Measurements from ENCODE around the gene PPFIA1.

PPFIA1 gene

DNA sequence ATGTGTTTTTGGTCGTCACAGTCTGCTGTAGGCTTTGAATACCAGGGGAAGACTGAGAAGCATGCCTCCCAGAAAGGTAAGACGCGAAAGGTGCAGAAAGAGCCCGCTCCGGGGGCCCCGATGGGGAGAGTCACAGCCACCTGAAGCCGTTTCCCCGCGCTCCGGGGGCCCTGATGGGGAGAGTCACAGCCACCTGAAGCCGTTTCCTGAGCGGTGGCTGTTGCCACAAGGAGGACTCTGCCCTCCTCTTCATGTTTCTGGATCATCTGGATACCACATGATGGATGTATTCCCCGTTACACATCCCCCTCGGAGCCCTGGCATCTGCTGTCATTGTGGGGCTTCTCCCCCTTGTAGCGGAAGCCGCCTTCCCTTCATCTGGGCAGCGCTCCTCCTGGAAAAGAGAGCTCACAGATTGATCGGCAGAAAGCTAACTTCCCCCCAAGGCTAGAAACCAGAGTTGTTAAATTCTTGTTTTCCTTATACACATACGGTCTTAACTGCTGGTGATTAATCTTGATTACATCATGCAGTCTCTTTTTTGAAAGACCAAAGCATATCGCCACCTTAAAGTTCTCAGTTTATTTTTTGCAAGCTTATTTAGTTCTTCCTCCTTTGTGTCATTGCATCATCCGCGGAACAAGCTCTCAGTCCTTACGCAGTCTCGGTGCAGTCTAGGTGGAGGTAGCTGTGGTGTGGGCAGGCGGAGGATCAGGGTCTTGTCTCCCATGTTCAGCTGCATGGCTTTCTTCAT, 145.3 kb downstream of the PPFIA1 start:
- H3K9ac ChIP-seq (ENCODE audit: low read depth in 1 of 2, low read length in 2 of 2), result no peak overlapping the region
- H3K4me3 ChIP-seq (ENCODE audit: low read depth in 1 of 2, low read length in 2 of 2), result no peak overlapping the region
- no peaks in the 10 kb centered on the region for H3K27me3 ChIP-seq (ENCODE audit: control insufficient read depth in 1 of 2, insufficient read depth in 2 of 2, low read length in 2 of 2)
- H3K36me3 ChIP-seq (ENCODE audit: control insufficient read depth in 1 of 2, insufficient read depth in 2 of 2, low read length in 2 of 2), result peaks cover 40 to 84% of the 10 kb centered on the region in 2 donors
- no peaks in the 10 kb centered on the region for H3K4me1 ChIP-seq (ENCODE audit: control insufficient read depth in 1 of 2, insufficient read depth in 2 of 2, low read length in 2 of 2)
- no peaks in the 10 kb centered on the region for H3K9me3 ChIP-seq (ENCODE audit: control insufficient read depth in 1 of 2, low read length in 2 of 2)
- H3K27ac ChIP-seq (ENCODE audit: low read depth, low read length), result no peak overlapping the region

DNA sequence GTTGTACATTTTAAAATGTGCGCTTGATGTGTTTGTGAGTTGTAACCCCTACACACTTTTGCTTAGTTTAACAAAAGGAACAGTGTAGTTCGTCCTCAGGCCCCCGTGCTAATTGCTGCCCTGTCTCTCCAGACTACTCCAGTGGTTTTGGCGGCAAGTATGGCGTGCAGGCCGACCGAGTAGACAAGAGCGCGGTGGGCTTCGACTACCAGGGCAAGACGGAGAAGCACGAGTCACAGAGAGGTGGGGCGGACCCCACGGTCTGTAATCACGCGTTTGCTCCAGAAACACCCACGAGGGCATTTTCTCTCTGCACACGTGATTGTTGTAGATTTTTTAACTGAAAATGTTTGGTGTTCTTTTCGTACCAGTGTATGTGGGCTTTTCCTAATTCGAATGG, 146.4 kb downstream of the PPFIA1 start:
- Histone ChIP-seq H3K27me3 (ENCODE audit: control insufficient read depth in 1 of 2, insufficient read depth in 2 of 2, low read length in 2 of 2) (no peaks in the 10 kb centered on the region), H3K4me3 (ENCODE audit: low read depth in 1 of 2, low read length in 2 of 2) (no peak overlapping the region), H3K36me3 (ENCODE audit: control insufficient read depth in 1 of 2, insufficient read depth in 2 of 2, low read length in 2 of 2) (peaks cover 46 to 84% of the 10 kb centered on the region in 2 donors), H3K9me3 (ENCODE audit: control insufficient read depth in 1 of 2, low read length in 2 of 2) (no peaks in the 10 kb centered on the region), H3K9ac (ENCODE audit: low read depth in 1 of 2, low read length in 2 of 2) (no peak overlapping the region), H3K4me1 (ENCODE audit: control insufficient read depth in 1 of 2, insufficient read depth in 2 of 2, low read length in 2 of 2) (no peaks in the 10 kb centered on the region), H3K27ac (ENCODE audit: low read depth, low read length) (no peak overlapping the region)

DNA sequence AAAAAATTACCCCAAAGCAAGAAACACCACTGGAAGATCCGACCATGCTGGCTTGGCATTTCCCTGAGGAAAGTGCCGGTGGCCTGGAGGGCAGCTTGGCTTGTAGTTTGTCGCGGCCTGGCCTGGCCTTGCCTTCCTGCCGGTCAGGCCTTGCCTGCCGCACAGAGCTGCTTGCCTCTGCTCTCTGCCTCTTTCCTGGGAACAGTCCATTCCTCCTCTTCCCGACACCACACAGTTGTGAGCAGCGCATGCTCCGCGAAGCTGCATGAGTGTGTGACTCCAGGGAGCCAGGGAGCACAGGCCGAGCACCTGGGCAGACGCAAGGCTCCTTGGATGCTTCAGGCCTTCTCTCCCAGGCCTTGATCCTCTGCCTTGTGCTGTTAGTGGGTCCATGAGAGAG, 147.6 kb downstream of the PPFIA1 start:
- Histone ChIP-seq H3K4me1 (ENCODE audit: control insufficient read depth in 1 of 2, insufficient read depth in 2 of 2, low read length in 2 of 2) (no peaks in the 10 kb centered on the region), H3K27me3 (ENCODE audit: control insufficient read depth in 1 of 2, insufficient read depth in 2 of 2, low read length in 2 of 2) (no peaks in the 10 kb centered on the region), H3K27ac (ENCODE audit: low read depth, low read length) (no peak overlapping the region), H3K9ac (ENCODE audit: low read depth in 1 of 2, low read length in 2 of 2) (no peak overlapping the region), H3K9me3 (ENCODE audit: control insufficient read depth in 1 of 2, low read length in 2 of 2) (no peaks in the 10 kb centered on the region), H3K36me3 (ENCODE audit: control insufficient read depth in 1 of 2, insufficient read depth in 2 of 2, low read length in 2 of 2) (peaks cover 51 to 85% of the 10 kb centered on the region in 2 donors), H3K4me3 (ENCODE audit: low read depth in 1 of 2, low read length in 2 of 2) (no peak overlapping the region)

DNA sequence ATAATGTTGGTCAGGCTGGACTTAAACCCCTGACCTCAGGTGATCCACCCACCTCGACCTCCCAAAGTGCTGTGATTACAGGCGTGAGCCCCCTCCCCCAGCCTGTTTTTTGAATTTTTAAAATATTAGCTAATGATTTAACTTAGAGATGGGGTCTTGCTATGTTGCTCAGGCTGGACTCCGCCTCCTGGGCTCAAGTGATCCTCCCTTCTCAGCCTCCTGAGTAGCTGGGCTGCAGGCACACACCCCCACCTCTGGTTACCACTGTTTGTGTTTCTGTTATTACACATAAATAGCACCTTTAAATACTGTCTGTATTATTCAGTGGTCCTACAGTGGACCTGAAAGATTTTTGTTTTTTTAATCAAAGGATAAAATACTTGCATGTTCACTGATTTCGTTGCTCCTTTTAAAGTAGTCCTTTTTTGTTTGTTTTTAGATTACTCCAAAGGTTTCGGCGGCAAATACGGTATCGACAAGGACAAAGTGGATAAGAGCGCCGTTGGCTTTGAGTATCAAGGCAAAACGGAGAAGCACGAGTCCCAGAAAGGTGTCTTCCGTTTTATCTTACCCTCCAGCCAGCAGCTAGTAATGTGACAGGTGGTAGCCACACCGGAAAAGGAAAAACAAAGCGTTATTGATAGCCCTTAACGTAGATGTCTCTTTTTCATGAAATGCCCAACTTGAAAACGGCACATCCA, 149.0 kb downstream of the PPFIA1 start:
- H3K27me3 ChIP-seq (ENCODE audit: control insufficient read depth in 1 of 2, insufficient read depth in 2 of 2, low read length in 2 of 2), result peaks cover 0 to 3% of the 10 kb centered on the region in 2 donors
- no peak overlapping the region for H3K4me3 ChIP-seq (ENCODE audit: low read depth in 1 of 2, low read length in 2 of 2)
- no peak overlapping the region for H3K27ac ChIP-seq (ENCODE audit: low read depth, low read length)
- peaks cover 0 to 3% of the 10 kb centered on the region in 2 donors for H3K4me1 ChIP-seq (ENCODE audit: control insufficient read depth in 1 of 2, insufficient read depth in 2 of 2, low read length in 2 of 2)
- H3K9ac ChIP-seq (ENCODE audit: low read depth in 1 of 2, low read length in 2 of 2), result no peak overlapping the region
- no peaks in the 10 kb centered on the region for H3K9me3 ChIP-seq (ENCODE audit: control insufficient read depth in 1 of 2, low read length in 2 of 2)
- H3K36me3 ChIP-seq (ENCODE audit: control insufficient read depth in 1 of 2, insufficient read depth in 2 of 2, low read length in 2 of 2), result peaks cover 48 to 88% of the 10 kb centered on the region in 2 donors

DNA sequence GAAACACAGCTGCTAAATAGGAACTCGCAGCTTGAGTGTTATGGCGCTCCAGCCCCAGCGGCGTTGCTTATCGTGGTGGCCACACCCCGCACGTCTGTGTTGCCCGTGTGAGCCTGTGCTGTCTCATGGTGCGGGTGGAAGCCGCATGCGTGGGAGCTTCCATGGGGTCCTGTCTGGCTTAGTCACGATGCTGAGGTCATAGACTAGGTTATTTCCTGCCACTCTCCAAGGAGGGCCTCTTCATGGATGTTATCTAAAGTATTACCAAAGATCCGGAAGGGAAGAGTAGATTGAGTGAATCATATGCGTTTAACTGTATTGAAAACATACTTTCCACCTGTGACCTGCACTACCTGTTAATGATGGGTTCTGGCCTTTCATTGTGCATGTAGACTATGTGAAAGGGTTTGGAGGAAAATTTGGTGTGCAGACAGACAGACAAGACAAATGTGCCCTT, 149.5 kb downstream of the PPFIA1 start:
- peaks cover 0 to 3% of the 10 kb centered on the region in 2 donors for H3K4me1 ChIP-seq (ENCODE audit: control insufficient read depth in 1 of 2, insufficient read depth in 2 of 2, low read length in 2 of 2)
- no peak overlapping the region for H3K27ac ChIP-seq (ENCODE audit: low read depth, low read length)
- H3K4me3 ChIP-seq (ENCODE audit: low read depth in 1 of 2, low read length in 2 of 2), result no peak overlapping the region
- H3K27me3 ChIP-seq (ENCODE audit: control insufficient read depth in 1 of 2, insufficient read depth in 2 of 2, low read length in 2 of 2), result peaks cover 0 to 6% of the 10 kb centered on the region in 2 donors
- no peak overlapping the region for H3K9ac ChIP-seq (ENCODE audit: low read depth in 1 of 2, low read length in 2 of 2)
- H3K36me3 ChIP-seq (ENCODE audit: control insufficient read depth in 1 of 2, insufficient read depth in 2 of 2, low read length in 2 of 2), result peaks cover 46 to 88% of the 10 kb centered on the region in 2 donors
- no peaks in the 10 kb centered on the region for H3K9me3 ChIP-seq (ENCODE audit: control insufficient read depth in 1 of 2, low read length in 2 of 2)

DNA sequence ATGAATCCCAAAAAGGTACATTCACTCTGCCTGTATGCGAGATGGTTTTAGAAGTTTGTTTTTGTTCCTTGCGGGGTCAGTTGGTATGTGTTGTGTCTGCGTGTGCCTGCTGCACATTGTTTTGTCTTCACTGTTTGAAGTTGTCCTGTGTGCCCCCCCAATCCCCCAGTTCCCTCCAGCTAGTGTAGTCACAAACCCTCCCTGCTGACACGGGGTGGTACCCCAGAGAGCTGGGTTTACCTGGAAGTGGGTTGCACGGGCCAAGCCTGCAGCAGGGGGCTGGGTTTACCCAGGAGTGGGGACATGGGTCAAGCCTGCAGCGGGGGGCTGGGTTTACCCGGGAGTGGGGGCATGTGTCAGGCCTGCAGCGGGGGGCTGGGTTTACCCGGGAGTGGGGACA, 150.0 kb downstream of the PPFIA1 start:
- Histone ChIP-seq H3K9me3 (ENCODE audit: control insufficient read depth in 1 of 2, low read length in 2 of 2) (no peaks in the 10 kb centered on the region), H3K9ac (ENCODE audit: low read depth in 1 of 2, low read length in 2 of 2) (no peak overlapping the region), H3K4me1 (ENCODE audit: control insufficient read depth in 1 of 2, insufficient read depth in 2 of 2, low read length in 2 of 2) (peaks cover 0 to 3% of the 10 kb centered on the region in 2 donors), H3K27ac (ENCODE audit: low read depth, low read length) (no peak overlapping the region), H3K4me3 (ENCODE audit: low read depth in 1 of 2, low read length in 2 of 2) (no peak overlapping the region), H3K27me3 (ENCODE audit: control insufficient read depth in 1 of 2, insufficient read depth in 2 of 2, low read length in 2 of 2) (peaks cover 0 to 8% of the 10 kb centered on the region in 2 donors), H3K36me3 (ENCODE audit: control insufficient read depth in 1 of 2, insufficient read depth in 2 of 2, low read length in 2 of 2) (peaks cover 46 to 88% of the 10 kb centered on the region in 2 donors)

DNA sequence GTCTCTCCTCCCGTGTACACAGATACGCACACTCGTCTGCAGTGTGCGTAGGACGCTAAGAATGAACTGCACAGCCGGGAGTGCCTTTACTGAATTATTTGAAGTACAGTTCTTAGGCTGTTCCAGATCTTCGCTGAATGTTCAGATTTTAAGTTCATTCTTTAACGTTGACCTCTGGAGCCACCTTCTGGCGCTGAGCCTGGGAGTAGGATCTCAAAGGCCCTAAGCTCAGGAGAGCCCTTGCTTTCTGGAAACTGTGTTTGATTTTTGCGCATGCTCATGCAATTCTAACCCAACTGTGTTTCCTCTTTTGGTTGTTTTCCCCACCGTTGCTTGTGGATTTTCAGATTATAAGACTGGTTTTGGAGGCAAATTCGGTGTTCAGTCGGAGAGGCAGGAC, 150.6 kb downstream of the PPFIA1 start:
- Histone ChIP-seq H3K9me3 (ENCODE audit: control insufficient read depth in 1 of 2, low read length in 2 of 2) (no peaks in the 10 kb centered on the region), H3K27me3 (ENCODE audit: control insufficient read depth in 1 of 2, insufficient read depth in 2 of 2, low read length in 2 of 2) (peaks cover 0 to 8% of the 10 kb centered on the region in 2 donors), H3K4me3 (ENCODE audit: low read depth in 1 of 2, low read length in 2 of 2) (no peak overlapping the region), H3K4me1 (ENCODE audit: control insufficient read depth in 1 of 2, insufficient read depth in 2 of 2, low read length in 2 of 2) (peaks cover 0 to 3% of the 10 kb centered on the region in 2 donors), H3K27ac (ENCODE audit: low read depth, low read length) (no peak overlapping the region), H3K36me3 (ENCODE audit: control insufficient read depth in 1 of 2, insufficient read depth in 2 of 2, low read length in 2 of 2) (peaks cover 39 to 86% of the 10 kb centered on the region in 2 donors), H3K9ac (ENCODE audit: low read depth in 1 of 2, low read length in 2 of 2) (no peak overlapping the region)

DNA sequence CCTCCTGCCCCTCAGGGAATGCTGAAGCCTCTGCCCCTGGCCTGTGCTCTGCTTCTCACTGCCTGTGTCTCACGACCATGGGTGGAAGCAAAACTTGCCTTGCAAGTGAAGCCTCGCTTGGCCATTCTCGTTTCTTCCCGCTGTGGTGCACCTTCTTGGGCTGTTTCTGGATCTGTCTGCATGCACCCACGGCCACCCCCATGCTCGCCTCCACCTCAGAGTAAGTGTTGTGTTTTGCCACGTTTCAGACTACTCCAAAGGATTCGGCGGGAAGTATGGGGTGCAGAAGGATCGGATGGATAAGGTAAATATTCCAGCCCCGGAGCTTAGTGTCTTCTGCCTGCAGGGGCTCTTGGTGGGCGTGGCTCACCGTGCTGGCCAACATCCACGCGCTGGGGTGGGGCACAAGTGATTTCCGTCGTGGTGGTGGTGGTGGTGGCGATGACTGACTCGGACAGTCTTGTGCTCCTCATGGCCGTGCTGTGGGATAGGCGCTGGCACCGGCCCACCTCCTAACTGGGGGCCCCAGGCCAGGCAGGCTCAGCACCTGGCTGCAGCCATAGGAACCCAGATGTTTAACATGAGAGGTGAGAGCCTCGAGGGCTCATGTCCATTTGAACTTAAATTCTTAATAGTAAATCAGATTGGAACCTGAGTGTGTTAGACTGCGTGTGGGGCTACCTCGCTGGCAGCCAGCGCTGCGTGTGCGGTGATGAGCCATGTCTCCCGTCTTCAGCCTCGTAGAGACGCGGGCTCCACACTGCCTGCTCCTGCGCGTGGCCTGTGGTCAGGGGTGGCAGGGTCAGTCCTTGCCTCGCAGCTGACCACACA, 152.4 kb downstream of the PPFIA1 start:
- H3K4me1 ChIP-seq (ENCODE audit: control insufficient read depth in 1 of 2, insufficient read depth in 2 of 2, low read length in 2 of 2), result peaks cover 0 to 3% of the 10 kb centered on the region in 2 donors
- peaks cover 0 to 8% of the 10 kb centered on the region in 2 donors for H3K27me3 ChIP-seq (ENCODE audit: control insufficient read depth in 1 of 2, insufficient read depth in 2 of 2, low read length in 2 of 2)
- no peak overlapping the region for H3K9ac ChIP-seq (ENCODE audit: low read depth in 1 of 2, low read length in 2 of 2)
- no peak overlapping the region for H3K4me3 ChIP-seq (ENCODE audit: low read depth in 1 of 2, low read length in 2 of 2)
- no peak overlapping the region for H3K27ac ChIP-seq (ENCODE audit: low read depth, low read length)
- peaks cover 30 to 82% of the 10 kb centered on the region in 2 donors for H3K36me3 ChIP-seq (ENCODE audit: control insufficient read depth in 1 of 2, insufficient read depth in 2 of 2, low read length in 2 of 2)
- H3K9me3 ChIP-seq (ENCODE audit: control insufficient read depth in 1 of 2, low read length in 2 of 2), result no peaks in the 10 kb centered on the region

DNA sequence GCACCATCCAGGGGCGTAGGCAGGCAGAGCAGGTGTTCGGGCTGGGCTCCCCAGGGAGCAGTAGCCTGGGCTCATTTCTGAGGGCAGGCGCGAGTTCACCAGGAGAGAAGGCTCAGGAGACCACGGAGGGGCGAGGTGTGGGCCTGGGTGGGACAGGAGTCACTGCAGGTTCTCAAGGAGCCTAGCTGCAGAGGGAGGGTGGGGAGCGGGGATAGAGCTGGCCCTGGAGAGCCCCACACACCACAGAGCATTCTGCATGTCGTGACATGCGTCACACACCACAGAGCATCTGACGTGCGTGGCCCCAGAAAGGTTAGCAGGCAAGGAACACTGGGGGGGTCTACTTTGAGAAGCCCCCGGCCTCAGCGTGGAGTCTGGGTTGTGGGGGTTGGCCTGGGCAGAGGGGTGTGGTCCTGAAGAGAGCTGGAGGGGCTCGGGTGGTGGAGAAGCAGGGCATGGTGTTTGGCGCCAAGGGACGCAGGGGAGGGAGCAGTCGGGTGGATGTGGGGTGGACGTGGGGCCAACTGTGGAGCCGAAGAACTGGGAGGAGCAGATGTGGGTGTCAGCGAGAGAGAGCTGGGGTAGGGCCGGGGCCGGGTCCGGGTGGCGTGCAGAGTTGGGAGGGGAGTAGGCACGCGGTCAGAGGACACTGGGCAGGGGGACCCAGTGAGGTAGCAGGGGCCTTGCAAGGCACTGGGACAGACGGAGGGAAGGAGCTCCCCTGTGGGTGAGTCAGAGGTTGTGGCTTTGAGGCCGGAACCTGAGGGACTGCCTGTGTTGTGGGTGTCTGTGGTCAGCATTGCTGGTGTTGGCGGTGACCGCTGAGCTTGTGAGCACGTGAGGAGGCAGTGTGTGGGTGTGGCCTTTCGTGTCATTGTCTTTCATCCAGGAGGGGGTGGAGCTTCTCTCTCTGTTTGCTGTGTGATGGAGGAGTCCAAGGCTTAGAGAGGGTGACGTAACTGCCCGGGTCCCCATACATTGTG, 153.3 kb downstream of the PPFIA1 start:
- Histone ChIP-seq H3K4me3 (ENCODE audit: low read depth in 1 of 2, low read length in 2 of 2) (no peak overlapping the region), H3K27me3 (ENCODE audit: control insufficient read depth in 1 of 2, insufficient read depth in 2 of 2, low read length in 2 of 2) (peaks cover 0 to 8% of the 10 kb centered on the region in 2 donors), H3K9ac (ENCODE audit: low read depth in 1 of 2, low read length in 2 of 2) (no peak overlapping the region), H3K27ac (ENCODE audit: low read depth, low read length) (no peak overlapping the region), H3K36me3 (ENCODE audit: control insufficient read depth in 1 of 2, insufficient read depth in 2 of 2, low read length in 2 of 2) (peaks cover 24 to 81% of the 10 kb centered on the region in 2 donors), H3K9me3 (ENCODE audit: control insufficient read depth in 1 of 2, low read length in 2 of 2) (no peaks in the 10 kb centered on the region), H3K4me1 (ENCODE audit: control insufficient read depth in 1 of 2, insufficient read depth in 2 of 2, low read length in 2 of 2) (peaks cover 0 to 3% of the 10 kb centered on the region in 2 donors)
